ENCODE results near the gene ALG2. TPM values are rescaled to one million over a fixed set of nuclear protein-coding genes. Genes with fewer than 3 reads are reported as not detected.

The ALG2 gene
- total RNA-seq, 1 experiment from 2014 or later, result 39.8 TPM

DNA sequence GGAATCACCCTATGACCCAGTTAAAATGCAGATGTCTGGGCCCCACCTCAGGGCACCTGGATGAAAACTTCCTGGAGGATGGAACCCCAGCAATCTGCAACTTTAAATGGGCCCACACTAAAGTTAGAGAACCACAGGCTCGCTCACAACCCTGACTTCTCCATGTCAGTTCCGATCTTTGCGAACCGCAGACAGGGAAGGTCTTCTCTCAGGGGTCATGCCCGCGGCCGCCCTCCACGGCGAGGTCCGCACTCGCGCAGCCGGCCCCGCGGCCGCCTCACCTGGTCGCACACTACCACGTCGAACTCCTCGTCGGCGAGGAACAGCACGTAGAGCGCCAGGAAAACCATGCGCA is 499 bp downstream of the ALG2 start:
- no peak for DNase-seq
- H3K27me3 ChIP-seq (replicated peaks; ENCODE audit: control insufficient read depth, insufficient read depth, low read length), result no peaks in the 10 kb centered on the region
- H3K9me3 Mint-ChIP-seq (ENCODE audit: unreplicated experiment), result no peaks in the 10 kb centered on the region
- peak overlapping the region; percentile 72 for H3K4me3 ChIP-seq (ENCODE audit: low read depth, low read length)
- H3K4me1 ChIP-seq, result no peaks in the 10 kb centered on the region
- peaks cover 21% of the 10 kb centered on the region for H3K4me1 Mint-ChIP-seq (ENCODE audit: low read depth, unreplicated experiment)
- intact Hi-C loops (cut with micrococcal nuclease; ENCODE audit: unreplicated experiment), result loop anchor here (5.0 kb wide), 3 partner anchors 39 to 601 kb away; partner anchors contain the start of gene NR4A3
- peaks cover 48% of the 10 kb centered on the region for H3K36me3 Mint-ChIP-seq (ENCODE audit: insufficient read depth, unreplicated experiment)
- TF ChIP-seq, protein P1, sequence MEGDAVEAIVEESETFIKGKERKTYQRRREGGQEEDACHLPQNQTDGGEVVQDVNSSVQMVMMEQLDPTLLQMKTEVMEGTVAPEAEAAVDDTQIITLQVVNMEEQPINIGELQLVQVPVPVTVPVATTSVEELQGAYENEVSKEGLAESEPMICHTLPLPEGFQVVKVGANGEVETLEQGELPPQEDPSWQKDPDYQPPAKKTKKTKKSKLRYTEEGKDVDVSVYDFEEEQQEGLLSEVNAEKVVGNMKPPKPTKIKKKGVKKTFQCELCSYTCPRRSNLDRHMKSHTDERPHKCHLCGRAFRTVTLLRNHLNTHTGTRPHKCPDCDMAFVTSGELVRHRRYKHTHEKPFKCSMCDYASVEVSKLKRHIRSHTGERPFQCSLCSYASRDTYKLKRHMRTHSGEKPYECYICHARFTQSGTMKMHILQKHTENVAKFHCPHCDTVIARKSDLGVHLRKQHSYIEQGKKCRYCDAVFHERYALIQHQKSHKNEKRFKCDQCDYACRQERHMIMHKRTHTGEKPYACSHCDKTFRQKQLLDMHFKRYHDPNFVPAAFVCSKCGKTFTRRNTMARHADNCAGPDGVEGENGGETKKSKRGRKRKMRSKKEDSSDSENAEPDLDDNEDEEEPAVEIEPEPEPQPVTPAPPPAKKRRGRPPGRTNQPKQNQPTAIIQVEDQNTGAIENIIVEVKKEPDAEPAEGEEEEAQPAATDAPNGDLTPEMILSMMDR (IDR thresholded peaks at IDR 0.05; ENCODE audit: insufficient read depth in 1 of 2, low read depth in 1 of 2, low read length in 1 of 2, severe bottlenecking in 1 of 2, unreplicated experiment in 1 of 2), result no peak
- peak overlapping the region; percentile 100 for H3K27ac Mint-ChIP-seq (ENCODE audit: unreplicated experiment)
- H3K9me3 ChIP-seq, result no peaks in the 10 kb centered on the region
- ChIA-PET CTCF (interaction anchor here (1.0 to 1.1 kb wide), 2 partner anchors 10 to 32 kb away, joined by 3 to 5 read pairs; no protein-coding TSS in a partner anchor), POLR2A (interaction anchor here (1.2 to 1.7 kb wide), 2 partner anchors 12 to 117 kb away, joined by 3 to 5 read pairs; no protein-coding TSS in a partner anchor)
- H3K36me3 ChIP-seq (ENCODE audit: control insufficient read depth, insufficient read depth, low read length), result 0 out of 2 replicates have a peak, but pooled peaks cover 1% of the 10 kb centered on the region
- peak overlapping the region; percentile 100 for H3K4me3 Mint-ChIP-seq (ENCODE audit: unreplicated experiment)
- no TSS peak for BruUV-seq (replicated peaks)
- H3K27me3 Mint-ChIP-seq (ENCODE audit: insufficient read depth, unreplicated experiment), result no peaks in the 10 kb centered on the region

DNA sequence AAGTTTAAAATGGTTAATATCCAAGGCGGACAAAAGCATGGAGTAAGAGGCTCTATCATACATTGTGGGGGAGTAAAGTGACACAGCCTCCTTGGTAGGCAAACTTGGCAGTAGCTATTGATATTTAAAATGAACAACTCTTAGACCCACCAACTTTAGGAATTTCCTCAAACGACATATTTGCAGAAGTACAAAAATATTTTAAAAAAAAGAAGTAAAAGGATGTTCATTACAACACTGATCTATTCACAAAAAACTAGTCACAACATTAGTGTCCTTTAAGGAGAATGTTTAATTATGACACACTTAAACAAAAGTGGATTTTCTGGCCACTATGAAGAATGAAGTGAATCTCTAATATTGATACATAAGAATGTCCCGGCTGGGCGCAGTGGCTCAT is 1.7 kb downstream of the ALG2 start:
- intact Hi-C loops (cut with micrococcal nuclease; ENCODE audit: unreplicated experiment), result loop anchor here (5.0 kb wide), 3 partner anchors 38 to 602 kb away; partner anchors contain the start of gene NR4A3
- H3K36me3 ChIP-seq (ENCODE audit: control insufficient read depth, insufficient read depth, low read length), result 0 out of 2 replicates have a peak, but pooled peaks cover 1% of the 10 kb centered on the region
- Mint-ChIP-seq H3K27ac (ENCODE audit: unreplicated experiment) (no peak overlapping the region), H3K36me3 (ENCODE audit: insufficient read depth, unreplicated experiment) (peaks cover 48% of the 10 kb centered on the region), H3K9me3 (ENCODE audit: unreplicated experiment) (no peaks in the 10 kb centered on the region), H3K4me3 (ENCODE audit: unreplicated experiment) (peak overlapping the region; percentile 100), H3K4me1 (ENCODE audit: low read depth, unreplicated experiment) (peaks cover 21% of the 10 kb centered on the region), H3K27me3 (ENCODE audit: insufficient read depth, unreplicated experiment) (no peaks in the 10 kb centered on the region)
- 0 out of 2 replicates have a peak, but pooled peaks cover 7% of the 10 kb centered on the region for H3K4me1 ChIP-seq
- ChIA-PET POLR2A (no interaction called here), CTCF (no interaction called here)
- H3K4me3 ChIP-seq (ENCODE audit: low read depth, low read length), result no peak overlapping the region
- TF ChIP-seq, protein P1 (IDR thresholded peaks at IDR 0.05; ENCODE audit: insufficient read depth in 1 of 2, low read depth in 1 of 2, low read length in 1 of 2, severe bottlenecking in 1 of 2, unreplicated experiment in 1 of 2), result no peak
- no peaks in the 10 kb centered on the region for H3K27me3 ChIP-seq (replicated peaks; ENCODE audit: control insufficient read depth, insufficient read depth, low read length)
- DNase-seq, result no peak
- BruUV-seq (replicated peaks), result TSS peak; percentile 25
- no peaks in the 10 kb centered on the region for H3K9me3 ChIP-seq

DNA sequence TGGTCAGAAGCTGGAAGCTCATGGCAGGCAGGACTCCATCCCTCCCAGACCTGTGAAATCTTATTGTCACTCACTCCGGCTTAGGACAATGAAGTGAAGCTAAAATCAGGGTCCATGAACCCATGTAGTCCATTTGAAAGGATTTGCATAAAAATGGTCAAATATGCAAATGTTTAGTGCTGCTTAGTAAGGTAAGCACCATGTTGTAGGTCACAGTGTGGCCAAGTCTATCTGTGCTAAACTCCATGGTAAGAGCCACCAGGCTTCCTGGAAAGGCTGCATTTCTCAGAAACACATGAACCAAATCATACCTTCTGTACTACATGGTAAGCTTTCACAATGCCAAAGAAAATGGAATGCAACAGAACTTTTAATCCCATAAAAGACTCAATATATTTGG is 5.7 kb downstream of the ALG2 start:
- H3K4me3 ChIP-seq (ENCODE audit: low read depth, low read length), result no peak overlapping the region
- Mint-ChIP-seq H3K27me3 (ENCODE audit: insufficient read depth, unreplicated experiment) (no peaks in the 10 kb centered on the region), H3K4me3 (ENCODE audit: unreplicated experiment) (no peak overlapping the region), H3K27ac (ENCODE audit: unreplicated experiment) (no peak overlapping the region), H3K4me1 (ENCODE audit: low read depth, unreplicated experiment) (peaks cover 6% of the 10 kb centered on the region), H3K36me3 (ENCODE audit: insufficient read depth, unreplicated experiment) (peaks cover 26% of the 10 kb centered on the region), H3K9me3 (ENCODE audit: unreplicated experiment) (no peaks in the 10 kb centered on the region)
- BruUV-seq (replicated peaks), result no TSS peak
- DNase-seq, result no peak
- ChIA-PET POLR2A (no interaction called here), CTCF (no interaction called here)
- H3K4me1 ChIP-seq, result 0 out of 2 replicates have a peak, but pooled peaks cover 7% of the 10 kb centered on the region
- no peaks in the 10 kb centered on the region for H3K9me3 ChIP-seq
- H3K27me3 ChIP-seq (replicated peaks; ENCODE audit: control insufficient read depth, insufficient read depth, low read length), result no peaks in the 10 kb centered on the region
- intact Hi-C loops (cut with micrococcal nuclease; ENCODE audit: unreplicated experiment), result no loop called here
- TF ChIP-seq, protein P1 (IDR thresholded peaks at IDR 0.05; ENCODE audit: insufficient read depth in 1 of 2, low read depth in 1 of 2, low read length in 1 of 2, severe bottlenecking in 1 of 2, unreplicated experiment in 1 of 2), result no peak
- H3K36me3 ChIP-seq (ENCODE audit: control insufficient read depth, insufficient read depth, low read length), result 0 out of 2 replicates have a peak, but pooled peaks cover 1% of the 10 kb centered on the region
